Heart right ventricle (tissue), 16 donors: ENCODE results near the gene TBC1D24. TPM values are rescaled to one million over a fixed set of nuclear protein-coding genes. Genes with fewer than 3 reads are reported as not detected.

Experiments used
- ATAC-seq, 8 donors: fragments of 200-7000 bp; cut with Tn5 transposase; one replicate each; pipeline ENCODE4 v1.9.1; 2020; ENCODE audit warnings: mild to moderate bottlenecking in 8 of 8, moderate library complexity in 8 of 8, moderate number of reproducible peaks in 1 of 8
- DNase-seq, 2 donors: peaks; one replicate each; pipeline ENCODE4 v3.0.0-alpha.2; 2020
- H3K27ac ChIP-seq, 10 donors: fragments of 200-600 bp; sonication (generic) in 2 of 10; one replicate each; pipeline versions ENCODE4 v1.5.0 to v1.8.0; 2020 to 2022; ENCODE audit warnings: mild to moderate bottlenecking in 3 of 10
- H3K27me3 ChIP-seq, 7 donors: fragments of 200-600 bp; one replicate each; pipeline ENCODE4 v1.8.0; 2021 to 2022; ENCODE audit warnings: mild to moderate bottlenecking in 2 of 7
- H3K36me3 ChIP-seq, 9 donors: fragments of 200-600 bp; sonication (generic) in 1 of 9; one replicate each; pipeline versions ENCODE4 v1.5.0 to v1.8.0; 2020 to 2022; ENCODE audit warnings: mild to moderate bottlenecking in 2 of 9
- H3K4me1 ChIP-seq, 9 donors: fragments of 200-600 bp; sonication (generic) in 1 of 9; one replicate each; pipeline versions ENCODE4 v1.5.0 to v1.8.0; 2020 to 2022; ENCODE audit warnings: mild to moderate bottlenecking in 4 of 9
- H3K4me3 ChIP-seq, 10 donors: fragments of 200-600 bp; sonication (generic) in 2 of 10; one replicate each; pipeline versions ENCODE4 v1.5.0 to v1.8.0; 2020 to 2022; ENCODE audit warnings: mild to moderate bottlenecking in 7 of 10, moderate library complexity in 2 of 10
- H3K9me3 ChIP-seq, 11 donors: fragments of 200-600 bp in 10 of 11; sonication (generic) in 2 of 11; one replicate each; pipeline versions ENCODE4 v1.5.0 to v1.8.0; 2013 to 2022; ENCODE audit warnings: mild to moderate bottlenecking in 2 of 11, control low read depth in 1 of 11, moderate library complexity in 1 of 11
- CTCF ChIP-seq, 9 donors: fragments of 200-600 bp; sonication (generic) in 2 of 9; IDR thresholded peaks; one replicate each; pipeline versions ENCODE4 v1.5.0 to v1.8.0; 2021 to 2022; ENCODE audit warnings: antibody characterized with exemption in 9 of 9, mild to moderate bottlenecking in 5 of 9, moderate library complexity in 1 of 9
- WGBS, 2 donors: extraction: QIAGEN DNeasy Blood & Tissue Kit; methylation state at CpG; one replicate each; pipeline ENCODE4 v1.1.7; 2013; ENCODE audit warnings: inconsistent platforms in 1 of 2; 5-methylcytosine and 5-hydroxymethylcytosine counted together
- intact Hi-C, 10 donors: fragments of 100-400 bp; cut with DNase I; formaldehyde crosslinking; loops; one replicate each; pipeline versions ENCODE4 v1.11.1 to v1.14.2; 2022
- polyA plus RNA-seq, 2 donors: library from polyadenylated mRNA; stranded (reverse); fragments of 200-250 nt; gene quantifications; one replicate each; pipeline ENCODE4 v1.2.3, GENCODE V29; 2013
- total RNA-seq, 10 donors: library from RNA; stranded (reverse); fragmentation: NEBNext Ultra II Directional in 3 of 10; extraction: Animal tissue kit (Norgen Biotek cat#: 25700) in 3 of 10; gene quantifications; one replicate each; pipeline versions ENCODE4 v1.2.1 to v1.2.4, GENCODE V29; 2021 to 2023
- donor health status: Arrhythmogenic right ventricular cardiomyopathy.
- donor health status: ischemic (EF 13 %, LVEDD 7.1; RV severe dilation, severe dysfunction).
- donor health status: healthy with polysubstance abuse.
- donor health status: DM: no; HTN: yes; CAD: no.
- donor health status: DM: no; HTN: no; CAD: no.
- donor health status: ischemic (EF 25% LVEDD 6.9; RV normal size, moderate dysfunction).
- donor health status: ischemic (EF 25% LVEDD 5.7; RV mildly dilated, moderate dysfunction).
- donor health status: healthy.
- donor health status: DM: yes; HTN: yes; CAD: no.
- donor health status: Ischemic cardiomyopathy.
- donor health status: ischemic (EF 35%, LVEDD 5.7; RV mildly dilated, moderate dysfunction).
- donor health status: nonischemic (EF 11% LVEDD 7.7; RV severe dilation, severe dysfunction).
- donor health status: DM: yes; HTN: yes; CAD: no.
- donor health status: PGD.
- donor health status: ischemic (EF 29% LVEDD 5.4; RV normal size, mild dysfunction).
- donor health status: nonischemic (EF 23%, LVEDD 6.1; RV moderate dilation, normal function).

The TBC1D24 gene
- total and polyA plus RNA-seq, 12 donors, result 3.4 to 14.9 (median 9.0) TPM

- peak; percentile 16 to 33 for DNase-seq
- H3K27me3 ChIP-seq, result no peaks in the 10 kb centered on the region
- H3K27ac ChIP-seq, result peak overlapping the region in 8 of 10 donors; percentile 26 to 89 (median 72)
- H3K9me3 ChIP-seq, result no peaks in the 10 kb centered on the region
- peak in 7 of 9 donors; percentile 14 to 52 (median 31) for TF ChIP-seq CTCF (IDR thresholded peaks at IDR 0.05)
- H3K4me3 ChIP-seq, result peak overlapping the region; percentile 41 to 98 (median 80)
- H3K36me3 ChIP-seq, result peaks cover 0 to 20% (median 0%) of the 10 kb centered on the region in 9 donors
- ATAC-seq, result peak in 7 of 8 donors; percentile 6 to 61 (median 25)
- peaks cover 6 to 22% (median 19%) of the 10 kb centered on the region in 9 donors for H3K4me1 ChIP-seq
- WGBS, 2 donors, result 29 to 34% methylated on average over 28 of the region's 28 CpGs
- intact Hi-C loops, result loop anchor here in 7 of 10 donors (5.0 to 10.0 kb wide), 6 partner anchors 69 to 161 kb away; partner anchors contain the start of genes ABCA3 (in 2 of the 7) and RNPS1 (in 1 of the 7)
Observed at GRCh38 chr16:2428051-2428783, 46.7 kb upstream of the TBC1D24 start.

- Histone ChIP-seq H3K27me3 (no peaks in the 10 kb centered on the region), H3K36me3 (peaks cover 0 to 25% (median 0%) of the 10 kb centered on the region in 9 donors), H3K4me1 (peaks cover 6 to 22% (median 19%) of the 10 kb centered on the region in 9 donors), H3K9me3 (no peaks in the 10 kb centered on the region), H3K27ac (peak overlapping the region in 9 of 10 donors; percentile 17 to 89 (median 71)), H3K4me3 (peak overlapping the region; percentile 41 to 98 (median 80))
- peak in 7 of 8 donors; percentile 27 to 71 (median 41) for ATAC-seq
- no peak for DNase-seq
- intact Hi-C loops, result loop anchor here in 8 of 10 donors (1.0 to 10.0 kb wide), 7 partner anchors 41 to 161 kb away; partner anchors contain the start of genes ABCA3 (in 2 of the 8) and RNPS1 (in 1 of the 8)
- no peak for TF ChIP-seq CTCF (IDR thresholded peaks at IDR 0.05)
- 1 to 2% methylated on average over 24 of the region's 24 CpGs for WGBS, 2 donors
Observed at GRCh38 chr16:2428784-2429033, 46.2 kb upstream of the TBC1D24 start.

GRCh38 chr16:2429034-2429770 is 45.7 kb upstream of the TBC1D24 start, which contains the start of gene CCNF:
Gene CCNF (plus strand): TSS chr16:2429447. CDS start chr16:2429482, 35 bp downstream.
- intact Hi-C loops, result loop anchor here in 8 of 10 donors (1.0 to 10.0 kb wide), 7 partner anchors 40 to 162 kb away; partner anchors contain the start of genes ABCA3 (in 2 of the 8) and RNPS1 (in 1 of the 8)
- Histone ChIP-seq H3K4me1 (peaks cover 6 to 22% (median 19%) of the 10 kb centered on the region in 9 donors), H3K9me3 (no peaks in the 10 kb centered on the region), H3K27ac (peak within 1 kb of the TSS in 9 of 10 donors; percentile 50 to 89 (median 77)), H3K36me3 (peaks cover 0 to 29% (median 0%) of the 10 kb centered on the region in 9 donors), H3K27me3 (no peaks in the 10 kb centered on the region), H3K4me3 (peak within 1 kb of the TSS; percentile 41 to 98 (median 84))
- TF ChIP-seq CTCF (IDR thresholded peaks at IDR 0.05), result peak in 3 of 9 donors; percentile 12 to 32 (median 22)
- ATAC-seq (peak; percentile 97 to 99 (median 99)), DNase-seq (peak; percentile 97 to 99)
- WGBS, 2 donors, result 0 to 1% methylated on average over 72 to 103 of the region's 103 CpGs
